GM13976 (cell line): ENCODE measurements around the gene NR4A3.

Experiments
- DNase-seq: peaks from one replicate; pipeline ENCODE4 v3.0.0; 2012; ENCODE audit warnings: low spot score
- in situ Hi-C: fragments of 300-500 bp; cut with MboI; formaldehyde crosslinking; loops from one replicate; pipeline ENCODE4 v1.12.0; 2022; ENCODE audit warnings: low sequenced_read_pairs, mixed read lengths, inconsistent platforms; ENCODE audit not compliant: unreplicated experiment
- TF ChIP-seq, protein P1 (sequence below): IDR thresholded peaks from 2 replicates; pipeline ENCODE4 v1.5.1; 2012; ENCODE audit warnings: borderline replicate concordance, mild to moderate bottlenecking; ENCODE audit not compliant: insufficient read depth; ENCODE audit errors: extremely low read depth, missing control alignments, control extremely low read depth

Gene NR4A3

DNA sequence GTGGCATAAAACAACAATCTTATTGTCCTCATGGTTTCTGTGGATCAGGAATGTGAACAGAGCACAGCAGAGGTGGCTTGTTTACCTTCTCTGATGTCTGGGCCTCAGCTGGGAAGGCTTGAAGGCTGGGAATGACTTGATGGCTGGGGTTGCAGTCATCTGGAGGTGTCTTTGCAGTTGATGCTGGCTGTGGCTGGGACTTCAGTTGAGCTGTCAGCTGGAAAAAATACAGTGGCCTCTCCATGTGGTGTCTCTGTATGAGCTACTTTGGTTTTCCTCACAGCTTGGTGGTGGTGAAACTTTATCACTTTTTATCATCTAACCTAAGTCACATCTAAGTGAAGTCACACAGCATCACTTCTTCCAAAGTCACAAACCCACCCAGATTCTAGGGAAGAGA is 60.1 kb downstream of the NR4A3 start:
- no peak for DNase-seq
- in situ Hi-C loops: no loop called here
- TF ChIP-seq, protein P1, sequence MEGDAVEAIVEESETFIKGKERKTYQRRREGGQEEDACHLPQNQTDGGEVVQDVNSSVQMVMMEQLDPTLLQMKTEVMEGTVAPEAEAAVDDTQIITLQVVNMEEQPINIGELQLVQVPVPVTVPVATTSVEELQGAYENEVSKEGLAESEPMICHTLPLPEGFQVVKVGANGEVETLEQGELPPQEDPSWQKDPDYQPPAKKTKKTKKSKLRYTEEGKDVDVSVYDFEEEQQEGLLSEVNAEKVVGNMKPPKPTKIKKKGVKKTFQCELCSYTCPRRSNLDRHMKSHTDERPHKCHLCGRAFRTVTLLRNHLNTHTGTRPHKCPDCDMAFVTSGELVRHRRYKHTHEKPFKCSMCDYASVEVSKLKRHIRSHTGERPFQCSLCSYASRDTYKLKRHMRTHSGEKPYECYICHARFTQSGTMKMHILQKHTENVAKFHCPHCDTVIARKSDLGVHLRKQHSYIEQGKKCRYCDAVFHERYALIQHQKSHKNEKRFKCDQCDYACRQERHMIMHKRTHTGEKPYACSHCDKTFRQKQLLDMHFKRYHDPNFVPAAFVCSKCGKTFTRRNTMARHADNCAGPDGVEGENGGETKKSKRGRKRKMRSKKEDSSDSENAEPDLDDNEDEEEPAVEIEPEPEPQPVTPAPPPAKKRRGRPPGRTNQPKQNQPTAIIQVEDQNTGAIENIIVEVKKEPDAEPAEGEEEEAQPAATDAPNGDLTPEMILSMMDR: no peak

DNA sequence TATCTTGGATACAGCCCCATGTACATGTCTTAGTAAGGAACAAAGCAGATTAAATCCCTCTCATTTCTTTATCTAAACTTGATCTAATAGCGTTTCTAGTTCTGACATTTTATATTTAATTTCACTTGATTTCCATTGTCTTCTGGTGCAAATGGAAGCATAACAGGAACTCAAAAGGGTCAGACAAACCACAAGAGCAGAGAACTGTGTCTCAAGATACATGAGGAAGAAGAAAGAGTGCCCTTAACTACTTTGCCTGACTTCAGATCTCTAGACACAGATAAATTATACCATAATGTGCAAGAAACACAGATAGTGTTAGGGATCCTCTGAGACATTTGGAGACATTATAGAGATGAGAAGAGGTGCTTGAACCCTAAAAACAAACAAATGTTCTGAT is 64.1 kb downstream of the NR4A3 start:
- TF ChIP-seq, protein P1: no peak
- in situ Hi-C loops: no loop called here
- no peak for DNase-seq

DNA sequence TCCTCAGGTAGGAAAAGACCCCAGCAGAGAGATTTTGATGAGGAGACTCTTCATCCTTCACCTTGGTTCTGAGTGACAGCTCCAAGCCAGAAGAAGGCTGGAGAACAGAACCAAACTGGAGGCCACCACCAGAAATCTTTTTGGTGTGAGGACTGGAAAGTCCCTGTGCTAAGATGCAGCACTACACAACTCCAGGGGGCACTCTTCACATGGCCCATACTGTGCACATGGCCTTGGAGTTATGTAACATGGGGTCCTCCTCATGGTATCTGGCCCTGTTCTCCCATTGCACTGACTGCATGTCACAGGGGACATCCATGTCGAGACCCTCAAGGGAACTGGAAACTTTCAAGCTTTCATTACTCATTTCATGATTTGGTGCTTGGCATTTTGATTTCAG is 67.4 kb downstream of the NR4A3 start:
- in situ Hi-C loops: no loop called here
- TF ChIP-seq, protein P1: no peak
- no peak for DNase-seq

DNA sequence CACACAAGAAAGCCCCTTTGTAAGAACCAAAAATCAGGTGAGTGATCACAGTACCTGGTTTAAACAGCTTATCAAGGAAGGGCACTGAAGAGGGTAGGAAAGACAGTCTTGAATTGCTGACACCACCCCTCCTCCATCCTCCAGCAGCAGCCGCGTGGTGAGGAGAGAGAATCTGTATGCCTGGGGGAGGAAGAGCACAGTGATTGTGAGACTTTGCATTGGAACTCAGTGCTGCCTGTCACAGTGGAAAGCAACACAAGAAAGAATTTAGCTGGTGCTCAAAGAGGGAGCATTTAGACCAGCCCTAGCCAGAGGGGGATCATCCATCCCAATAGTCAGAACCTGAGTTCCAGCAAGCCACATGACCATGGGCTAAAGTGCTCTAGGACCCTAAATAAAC is 73.1 kb downstream of the NR4A3 start:
- in situ Hi-C loops: no loop called here
- TF ChIP-seq, protein P1: no peak
- DNase-seq: no peak

DNA sequence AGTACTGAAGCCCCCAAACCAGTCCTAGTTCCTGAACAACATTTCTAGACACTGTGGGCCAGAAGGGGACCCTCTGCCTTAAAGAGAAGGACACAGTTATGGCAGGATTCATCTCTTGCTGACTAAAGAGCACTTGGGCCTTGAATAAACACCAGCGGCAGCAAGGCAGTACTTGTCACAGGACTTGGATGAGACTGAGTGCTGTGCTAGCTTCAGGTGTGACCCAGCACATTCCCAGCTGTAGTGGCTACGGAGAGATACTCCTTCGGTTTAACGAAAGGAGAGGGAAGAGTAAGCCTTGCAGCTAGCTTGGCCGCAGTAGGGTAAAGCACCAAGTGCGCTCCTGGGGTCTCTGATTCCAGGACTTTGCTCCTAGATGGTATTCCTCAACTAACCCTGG is 73.8 kb downstream of the NR4A3 start:
- no peak for DNase-seq
- TF ChIP-seq, protein P1: no peak
- in situ Hi-C loops: no loop called here

DNA sequence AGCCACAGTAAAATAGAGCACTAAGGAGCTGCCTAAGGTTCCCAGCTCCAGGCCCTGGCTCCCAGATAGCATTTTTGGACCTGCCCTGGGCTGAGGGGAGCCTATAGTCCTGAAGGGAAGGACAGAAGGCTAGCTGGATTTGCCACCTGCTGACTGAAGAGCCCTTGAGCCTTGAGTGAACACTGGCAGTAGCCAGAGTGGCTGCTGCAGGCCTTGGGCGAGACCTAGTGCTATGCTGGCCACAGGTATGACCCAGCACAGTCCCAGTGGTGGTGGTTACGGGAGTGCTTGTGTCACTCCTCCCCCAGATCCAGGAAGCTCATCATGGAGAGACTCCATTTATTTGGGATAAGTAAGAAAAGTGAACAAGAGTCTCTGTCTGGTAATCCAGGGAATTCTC is 74.4 kb downstream of the NR4A3 start:
- in situ Hi-C loops: no loop called here
- TF ChIP-seq, protein P1: no peak
- no peak for DNase-seq

DNA sequence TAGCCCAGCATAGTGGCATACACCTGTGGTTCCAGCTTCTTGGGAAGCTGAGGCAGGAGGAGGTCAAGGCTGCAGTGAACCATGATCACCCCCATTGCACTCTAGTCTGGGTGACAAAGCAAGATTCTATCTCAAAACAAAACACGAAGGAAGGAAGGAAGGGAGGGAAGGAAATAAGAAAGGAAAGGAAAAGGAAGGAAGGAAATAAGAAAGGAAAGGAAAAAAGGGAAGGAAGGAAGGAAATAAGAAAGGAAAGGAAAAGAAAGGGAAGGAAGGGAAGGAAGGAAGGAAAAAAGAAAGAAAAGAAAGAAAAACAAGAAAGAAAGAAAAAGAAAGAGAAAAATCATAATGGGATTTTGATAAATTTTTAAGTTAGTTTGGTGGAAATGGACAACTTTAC is 81.7 kb downstream of the NR4A3 start:
- DNase-seq: no peak
- TF ChIP-seq, protein P1: no peak
- in situ Hi-C loops: no loop called here
